H1 (cell line): Measurements from ENCODE around the gene AQP12A. TPM values are rescaled to one million over a fixed set of nuclear protein-coding genes. Genes with fewer than 3 reads are reported as not detected.

Source experiments
- CTCF ChIA-PET: fragments of 300-600 bp; sonication (Branson Sonifier 250); formaldehyde crosslinking; loops from one replicate; lab custom pipeline; 2021; ENCODE audit not compliant: partially characterized antibody; lab: Charles Lee
- POLR2A ChIA-PET: fragments of 300-600 bp; sonication (Branson Sonifier 250); formaldehyde crosslinking; loops from one replicate; lab custom pipeline; 2021; ENCODE audit warnings: inconsistent platforms; ENCODE audit not compliant: partially characterized antibody; lab: Charles Lee
- DNase-seq, 2 experiments: peaks; one replicate each; pipeline versions ENCODE4 v3.0.0 to v3.0.0-alpha.2; 2010 to 2022; ENCODE audit warnings: low spot score in 2 of 2, low read depth in 1 of 2, mixed read lengths in 1 of 2
- FAIRE-seq: peaks from 2 replicates; lab custom pipeline; 2011; peaks lifted over from hg19 to GRCh38; lab: Jason Lieb, UNC
- H2AFZ ChIP-seq: 2 replicates; pipeline ENCODE4 v1.8.1; 2012; ENCODE audit warnings: low read length, inconsistent platforms
- H2AK5ac ChIP-seq: 2 replicates; pipeline ENCODE4 v1.6.1; 2013; ENCODE audit warnings: low read depth, low read length
- H2BK120ac ChIP-seq: replicated peaks from 2 replicates; pipeline ENCODE3; 2013; ENCODE audit warnings: low read depth, low read length, inconsistent platforms
- H2BK12ac ChIP-seq: 2 replicates; pipeline ENCODE4 v1.6.1; 2013; ENCODE audit warnings: low read depth, low read length
- H2BK15ac ChIP-seq: 2 replicates; pipeline ENCODE4 v1.6.1; 2013; ENCODE audit warnings: low read length
- H2BK20ac ChIP-seq: 2 replicates; pipeline ENCODE4 v1.6.1; 2013; ENCODE audit warnings: low read length
- H2BK5ac ChIP-seq: 2 replicates; pipeline ENCODE4 v1.6.1; 2013; ENCODE audit warnings: low read depth, low read length
- H3K14ac ChIP-seq: 2 replicates; pipeline ENCODE4 v1.6.1; 2013; ENCODE audit warnings: inconsistent platforms; ENCODE audit not compliant: insufficient read length
- H3K18ac ChIP-seq: 2 replicates; pipeline ENCODE4 v1.6.1; 2013; ENCODE audit warnings: low read length; ENCODE audit errors: extremely low read depth
- H3K23ac ChIP-seq: 2 replicates; pipeline ENCODE4 v1.6.1; 2013; ENCODE audit warnings: inconsistent platforms; ENCODE audit not compliant: insufficient read length
- H3K23me2 ChIP-seq: 2 replicates; pipeline ENCODE4 v1.6.1; 2013; ENCODE audit warnings: low read depth, low read length
- H3K27ac ChIP-seq: 2 replicates; pipeline ENCODE4 v1.6.1; 2011; ENCODE audit warnings: low read depth, low read length, inconsistent platforms
- H3K27me3 ChIP-seq, 4 experiments: replicated peaks in 1 of 4; 1 replicate in 1 of 4; 2 replicates in 3 of 4; pipeline versions ENCODE4 v1.6.1 to v1.8.1; 2011 to 2013; ENCODE audit warnings: low read length in 3 of 4, mild to moderate bottlenecking in 3 of 4, inconsistent platforms in 2 of 4, mixed read lengths in 2 of 4, moderate library complexity in 1 of 4; ENCODE audit not compliant: control insufficient read depth in 3 of 4, insufficient read depth in 3 of 4; ENCODE audit errors: extremely low read depth in 1 of 4
- H3K36me3 ChIP-seq, 4 experiments: 2 replicates each; pipeline versions ENCODE4 v1.6.1 to v1.8.1; 2011 to 2013; ENCODE audit warnings: mild to moderate bottlenecking in 4 of 4, low read length in 3 of 4, moderate library complexity in 2 of 4, control low read depth in 1 of 4, inconsistent platforms in 1 of 4; ENCODE audit not compliant: insufficient read depth in 4 of 4, control insufficient read depth in 2 of 4
- H3K4ac ChIP-seq: replicated peaks from 2 replicates; pipeline ENCODE3; 2013; ENCODE audit warnings: low read length, low read depth, mixed read lengths, inconsistent platforms; ENCODE audit not compliant: insufficient read length
- H3K4me1 ChIP-seq, 4 experiments: replicated peaks in 1 of 4; 1 replicate in 1 of 4; 2 replicates in 3 of 4; pipeline versions ENCODE4 v1.6.1 to v1.8.1; 2011 to 2013; ENCODE audit warnings: low read length in 3 of 4, inconsistent platforms in 2 of 4, mixed read lengths in 1 of 4; ENCODE audit not compliant: insufficient read depth in 4 of 4, control insufficient read depth in 3 of 4
- H3K4me2 ChIP-seq, 2 experiments: 2 replicates each; pipeline versions ENCODE4 v1.6.1 to v1.8.1; 2011 to 2013; ENCODE audit warnings: low read depth in 2 of 2, low read length in 2 of 2, control low read depth in 1 of 2, inconsistent platforms in 1 of 2, mild to moderate bottlenecking in 1 of 2; ENCODE audit not compliant: insufficient read depth in 1 of 2
- H3K4me3 ChIP-seq, 4 experiments: fragments of 200-600, 300-600 bp in 1 of 4; sonication (generic), shearing (Covaris generic), sonication (Bioruptor Twin) in 1 of 4; 2 replicates each; pipeline versions ENCODE4 v1.5.1 to v1.8.1; 2011 to 2016; ENCODE audit warnings: low read length in 4 of 4, low read depth in 3 of 4, control low read depth in 2 of 4, inconsistent platforms in 2 of 4, mild to moderate bottlenecking in 2 of 4, mixed read lengths in 1 of 4, moderate library complexity in 1 of 4; ENCODE audit not compliant: insufficient read depth in 2 of 4; ENCODE audit errors: extremely low read depth in 1 of 4
- H3K56ac ChIP-seq: replicated peaks from 2 replicates; pipeline ENCODE3; 2013; ENCODE audit warnings: low read depth, mild to moderate bottlenecking, mixed read lengths, low read length, inconsistent platforms; ENCODE audit not compliant: insufficient read length
- H3K79me1 ChIP-seq: 2 replicates; pipeline ENCODE4 v1.6.1; 2013; ENCODE audit warnings: low read depth, low read length, control low read depth
- H3K79me2 ChIP-seq, 2 experiments: 2 replicates each; pipeline versions ENCODE4 v1.6.1 to v1.8.1; 2012 to 2013; ENCODE audit warnings: low read length in 2 of 2, mild to moderate bottlenecking in 2 of 2, inconsistent platforms in 1 of 2; ENCODE audit not compliant: insufficient read depth in 2 of 2, control insufficient read depth in 1 of 2
- H3K9ac ChIP-seq, 4 experiments: replicated peaks in 1 of 4; 1 replicate in 1 of 4; 2 replicates in 3 of 4; pipeline versions ENCODE4 v1.6.1 to v1.8.1; 2011 to 2013; ENCODE audit warnings: low read depth in 3 of 4, low read length in 3 of 4, control low read depth in 2 of 4, mild to moderate bottlenecking in 2 of 4, moderate library complexity in 2 of 4, inconsistent platforms in 1 of 4; ENCODE audit errors: extremely low read depth in 1 of 4
- H3K9me3 ChIP-seq, 2 experiments: 2 replicates each; pipeline versions ENCODE4 v1.6.1 to v1.8.1; 2012 to 2013; ENCODE audit warnings: mild to moderate bottlenecking in 2 of 2, moderate library complexity in 2 of 2, control low read depth in 1 of 2, inconsistent platforms in 1 of 2, low read depth in 1 of 2, low read length in 1 of 2, mixed read lengths in 1 of 2; ENCODE audit not compliant: insufficient read depth in 2 of 2
- H4K20me1 ChIP-seq, 2 experiments: replicated peaks in 1 of 2; 2 replicates each; pipeline versions ENCODE3 to v1.8.1; 2011 to 2013; ENCODE audit warnings: inconsistent platforms in 2 of 2, low read length in 2 of 2, mild to moderate bottlenecking in 1 of 2; ENCODE audit not compliant: insufficient read depth in 2 of 2, control insufficient read depth in 1 of 2
- H4K5ac ChIP-seq: 2 replicates; pipeline ENCODE4 v1.6.1; 2013; ENCODE audit warnings: low read length, low read depth, mixed read lengths, inconsistent platforms; ENCODE audit not compliant: insufficient read length
- H4K8ac ChIP-seq: 2 replicates; pipeline ENCODE4 v1.8.0; 2013; ENCODE audit warnings: mild to moderate bottlenecking, moderate library complexity, low read length, inconsistent platforms; ENCODE audit not compliant: insufficient read depth; ENCODE audit errors: extremely low read depth
- H4K91ac ChIP-seq: replicated peaks from 2 replicates; pipeline ENCODE3; 2013; ENCODE audit warnings: low read length, mixed read lengths, inconsistent platforms; ENCODE audit not compliant: insufficient read length
- CHD1 ChIP-seq: IDR thresholded peaks from 2 replicates; pipeline ENCODE4 v1.6.1; 2012; ENCODE audit warnings: low read depth, low read length, improper control_type of control experiment
- CHD2 ChIP-seq: IDR thresholded peaks from 2 replicates; pipeline ENCODE4 v1.6.1; 2012; ENCODE audit warnings: low read length, improper control_type of control experiment
- RAD21 ChIP-seq, 2 experiments: IDR thresholded peaks in 1 of 2; conservative IDR thresholded peaks in 1 of 2; 2 replicates each; pipeline ENCODE4 v1.6.1; 2011; ENCODE audit warnings: low read depth in 2 of 2, low read length in 2 of 2, improper control_type of control experiment in 1 of 2, inconsistent platforms in 1 of 2, mild to moderate bottlenecking in 1 of 2, moderate library complexity in 1 of 2
- TEAD4 ChIP-seq: IDR thresholded peaks from 2 replicates; pipeline ENCODE4 v1.6.1; 2012; ENCODE audit warnings: low read depth, low read length, inconsistent platforms, mixed read lengths
- ZNF274 ChIP-seq: IDR thresholded peaks from 2 replicates; pipeline ENCODE4 v1.7.0; 2012; ENCODE audit warnings: low read length, borderline replicate concordance; ENCODE audit errors: extremely low read depth
- WGBS, 2 experiments: shearing (Covaris generic) in 1 of 2; methylation state at CpG; one replicate each; pipeline versions ENCODE4 v1.1.6 to v1.1.7; 2013 to 2015; ENCODE audit warnings: low lambda C conversion rate in 2 of 2, mixed read lengths in 2 of 2, inconsistent platforms in 1 of 2, low coverage in 1 of 2, missing lambda C conversion rate in 1 of 2; ENCODE audit not compliant: insufficient replicate concordance in 2 of 2, insufficient coverage in 1 of 2, insufficient read length in 1 of 2; ENCODE audit errors: extremely low coverage in 1 of 2, missing lambda C conversion rate in 1 of 2; 5-methylcytosine and 5-hydroxymethylcytosine counted together
- polyA plus RNA-seq, 7 experiments: library from polyadenylated mRNA; depleted of rRNA in 3 of 7; stranded (reverse) in 5 of 7; unstranded in 2 of 7; fragments of >200 nt in 5 of 7; fragments of 200-250 nt in 2 of 7; gene quantifications; 1 replicate in 5 of 7; 2 replicates in 1 of 7; 4 replicates in 1 of 7; pipeline versions ENCODE4 v1.2.1 to v1.2.3, GENCODE V29; 2011 to 2013; ENCODE audit warnings: missing spikeins in 2 of 7, mixed read lengths in 2 of 7
- total RNA-seq: library from RNA; stranded (reverse); fragmentation: NEBNext Ultra II Directional; extraction: Animal tissue kit (Norgen Biotek cat#: 25700); gene quantifications from 2 replicates; pipeline ENCODE4 v1.2.1, GENCODE V29; 2021

AQP12A gene
- total and polyA plus RNA-seq, 2 of the 8 experiments (the other 6 are each of a cell fraction or from before 2014, with no cell fraction given) = not detected

GRCh38 chr2:240707821-240708220 lies 16.2 kb downstream of the AQP12A start:
- peaks cover 0 to 1% of the 10 kb centered on the region in 2 experiments for H4K20me1 ChIP-seq
- TF ChIP-seq ZNF274 = no peak
- TF ChIP-seq CHD1 = no peak
- no peak for TF ChIP-seq TEAD4
- no peak for TF ChIP-seq RAD21 (IDR thresholded peaks at IDR 0.05 in 1 of 2, conservative IDR thresholded peaks at IDR 0.05 in 1 of 2; ENCODE audit: low read depth in 2 of 2, low read length in 2 of 2)
- no peak for TF ChIP-seq CHD2
- 71% methylated on average over 10 of the region's 10 CpGs; no CpG with 5 or more reads in 1 of the 2 experiments for WGBS, 2 experiments

More at GRCh38 chr2:240707821-240708220, 16.2 kb downstream of the AQP12A start:
- Histone ChIP-seq H2AK5ac (no peak overlapping the region), H3K23ac (no peak overlapping the region), H4K8ac (no peak overlapping the region), H3K27ac (no peak overlapping the region), H3K9ac (no peak overlapping the region), H3K18ac (no peak overlapping the region), H3K36me3 (no peaks in the 10 kb centered on the region), H2BK12ac (no peak overlapping the region), H3K14ac (no peak overlapping the region), H3K23me2 (no peaks in the 10 kb centered on the region), H3K27me3 (no peaks in the 10 kb centered on the region), H3K4ac (no peak overlapping the region), H3K4me2 (no peak overlapping the region), H3K4me3 (no peak overlapping the region), H2BK120ac (no peak overlapping the region), H2BK20ac (no peak overlapping the region), H3K79me2 (no peaks in the 10 kb centered on the region), H2BK5ac (no peak overlapping the region), H3K79me1 (no peaks in the 10 kb centered on the region), H3K4me1 (no peaks in the 10 kb centered on the region; a peak in 1 of 7 replicates), H2BK15ac (no peak overlapping the region), H3K56ac (no peak overlapping the region), H3K9me3 (no peaks in the 10 kb centered on the region), H4K5ac (no peak overlapping the region), H2AFZ (no peak overlapping the region), H4K91ac (no peak overlapping the region)
- POLR2A ChIA-PET = interaction anchor here (1.4 kb wide), 1 partner anchor 14 kb away, joined by 4 read pairs; no protein-coding TSS in a partner anchor
- CTCF ChIA-PET = interaction anchor here (0.9 to 1.2 kb wide), 3 partner anchors 13 to 59 kb away, joined by 3 read pairs; no protein-coding TSS in a partner anchor
- DNase-seq = no peak
- no peak for FAIRE-seq
